ENCODE data around the gene MYOM1.
"Not testable (repeated sequence)": the region's sequence is repeated elsewhere in the genome, so short reads cannot be mapped to it uniquely, and the experiment has no call there.

The MYOM1 gene

DNA sequence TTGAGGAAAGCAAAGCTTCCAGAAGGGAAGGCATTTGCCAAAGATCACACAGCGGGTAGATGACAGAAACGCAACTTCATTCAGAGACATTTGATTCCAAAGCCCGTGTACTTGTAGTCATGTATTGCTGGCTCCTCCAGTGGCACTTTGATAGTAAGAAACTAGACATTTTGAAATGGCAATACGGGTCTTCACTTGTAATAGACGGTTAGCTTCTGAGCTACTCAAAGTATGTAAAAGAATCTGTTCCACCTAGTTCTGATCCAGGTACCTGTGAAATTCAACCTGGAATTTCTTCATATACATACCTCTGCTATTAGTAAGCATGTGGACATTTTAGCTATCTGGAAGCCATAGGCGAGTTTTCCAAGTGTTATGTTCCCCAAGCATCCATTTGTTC, 1.7 kb upstream of the MYOM1 start:
- no peak overlapping the region for H3K4me3 ChIP-seq (ENCODE audit: low read depth, low read length)

DNA sequence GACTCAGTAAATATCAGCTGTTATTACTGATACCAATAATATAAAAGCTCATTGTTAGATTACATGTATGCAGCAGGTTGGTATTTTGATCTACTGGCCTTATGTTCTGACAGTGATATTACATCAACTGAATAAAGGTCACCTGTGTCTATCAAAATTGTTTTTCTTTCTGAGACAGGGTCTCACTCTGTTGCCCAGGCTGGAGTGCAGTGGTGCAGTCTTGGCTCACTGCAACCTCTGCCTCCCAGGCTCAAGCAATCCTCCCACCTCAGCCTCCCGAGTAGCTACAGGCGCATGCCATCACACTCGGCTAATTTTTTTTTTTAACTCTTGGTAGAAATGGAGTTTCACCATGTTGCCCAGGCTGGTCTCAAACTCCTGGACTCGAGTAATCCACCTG, 1.1 kb upstream of the MYOM1 start:
- H3K4me3 ChIP-seq (ENCODE audit: low read depth, low read length), result not testable (repeated sequence)

DNA sequence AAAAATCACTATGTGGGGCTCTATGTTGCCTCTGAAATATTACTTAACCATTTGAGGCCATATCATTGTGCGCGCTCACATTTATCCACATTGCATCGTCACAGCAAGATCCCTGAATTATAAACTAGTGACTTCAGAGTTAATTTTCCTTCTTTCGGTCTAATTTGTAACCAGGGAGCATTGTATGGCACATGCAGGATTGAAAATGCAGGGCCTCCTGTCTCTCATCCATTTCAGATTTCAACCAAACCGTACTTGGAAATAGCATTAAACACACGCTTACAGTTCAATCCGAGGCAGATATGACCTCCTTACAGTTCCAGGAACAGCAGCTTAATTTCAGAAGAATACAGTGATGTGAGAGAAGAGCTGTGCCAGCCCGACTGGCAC, 532 bp downstream of the MYOM1 start:
- no peak overlapping the region for H3K4me3 ChIP-seq (ENCODE audit: low read depth, low read length)

- H3K4me3 ChIP-seq (ENCODE audit: low read depth, low read length), result no peak overlapping the region
Measured at GRCh38 chr18:3218819-3219218, 949 bp downstream of the MYOM1 start.

DNA sequence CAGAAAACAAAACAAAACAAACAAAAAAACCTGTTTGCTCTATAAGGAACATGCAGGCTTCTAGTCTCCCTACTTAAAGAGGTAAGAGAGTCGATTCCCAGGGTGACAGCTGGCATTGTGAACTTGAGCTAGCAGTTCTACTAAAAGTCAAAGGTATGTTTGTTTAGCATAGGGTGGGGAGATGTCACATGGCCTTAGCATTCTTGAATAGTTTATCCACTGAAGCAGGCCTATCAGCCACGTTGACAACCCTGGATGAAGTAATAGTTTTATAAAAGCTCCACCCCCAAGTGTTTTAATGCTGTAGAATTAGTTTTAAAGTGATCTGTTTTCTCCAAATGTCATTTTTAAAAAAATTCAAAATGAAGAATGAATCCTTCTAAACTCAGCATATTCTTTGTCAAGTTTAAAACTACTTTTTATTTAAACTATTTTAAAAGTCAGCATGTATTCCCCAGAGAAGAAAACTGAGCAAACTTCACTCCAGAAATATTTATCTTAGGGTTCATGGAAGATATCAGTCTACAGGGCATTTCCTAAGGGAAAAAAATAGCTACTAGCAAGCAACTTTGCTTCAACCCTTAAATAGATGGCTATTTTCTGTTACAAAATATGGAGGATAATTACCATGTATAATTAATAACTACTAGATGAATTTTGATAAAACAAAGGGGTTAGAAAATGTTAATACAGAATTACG, 1.7 kb downstream of the MYOM1 start:
- no peak overlapping the region for H3K4me3 ChIP-seq (ENCODE audit: low read depth, low read length)

DNA sequence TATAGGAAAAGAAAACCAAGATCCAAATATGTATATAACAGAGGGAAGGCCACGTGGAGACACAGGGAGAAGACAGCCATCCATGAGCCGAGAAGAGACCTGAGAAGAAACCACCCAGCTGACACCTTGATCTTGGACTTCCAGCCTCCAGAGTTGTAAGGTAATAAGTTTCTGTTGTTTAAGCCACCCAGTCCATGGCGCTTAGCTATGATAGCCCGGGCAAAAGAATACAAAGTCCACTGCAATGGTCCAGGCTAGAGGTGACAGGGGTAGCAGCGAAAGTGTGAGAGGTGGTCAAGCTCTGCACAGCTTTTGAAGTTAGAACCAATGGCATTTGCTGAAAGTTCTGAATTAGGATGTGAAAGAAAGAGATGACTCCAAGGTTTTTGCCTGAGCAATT, 2.8 kb downstream of the MYOM1 start:
- H3K4me3 ChIP-seq (ENCODE audit: low read depth, low read length), result no peak overlapping the region

GRCh38 chr18:3214855-3215637, 4.7 kb downstream of the MYOM1 start:
- no peak overlapping the region for H3K4me3 ChIP-seq (ENCODE audit: low read depth, low read length)

DNA sequence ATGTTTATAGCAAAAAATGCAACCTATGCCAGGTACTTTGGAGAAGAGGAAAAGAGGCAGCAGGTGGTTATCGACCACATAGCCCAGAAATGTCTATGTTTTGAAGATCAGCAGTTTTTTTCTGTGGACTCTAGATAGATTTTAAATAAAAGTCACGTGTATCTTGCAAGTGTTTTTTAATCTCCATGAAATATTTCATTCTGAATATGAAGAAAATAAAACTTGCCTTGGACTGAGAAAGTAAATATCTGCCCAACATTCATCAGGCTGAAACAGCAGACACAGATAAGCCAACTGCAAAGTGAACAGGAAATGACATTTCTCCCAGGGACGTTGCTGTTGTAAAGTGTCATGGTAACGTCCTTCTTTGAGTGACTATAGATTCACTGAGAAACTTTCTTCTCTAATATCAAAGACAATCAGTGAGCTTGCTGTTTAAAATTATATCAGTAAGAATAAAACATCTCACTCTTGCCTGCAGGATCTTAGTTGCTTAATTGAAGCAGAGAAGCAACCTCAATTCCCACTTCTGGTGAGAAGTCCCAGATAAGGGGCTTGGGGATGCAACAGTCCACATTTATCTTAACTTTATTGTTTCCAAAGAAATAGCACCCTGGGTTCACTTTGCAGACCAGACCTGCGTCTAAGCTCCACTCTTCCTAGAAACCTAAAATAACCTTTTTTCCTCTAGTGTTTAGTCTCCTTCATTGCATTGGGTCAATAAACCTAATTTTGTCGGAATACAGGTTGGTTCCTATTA, 6.3 kb downstream of the MYOM1 start:
- H3K4me3 ChIP-seq (ENCODE audit: low read depth, low read length), result no peak overlapping the region

- H3K4me3 ChIP-seq (ENCODE audit: low read depth, low read length), result no peak overlapping the region
Measured at GRCh38 chr18:3212657-3213056, 7.1 kb downstream of the MYOM1 start.

- no peak overlapping the region for H3K4me3 ChIP-seq (ENCODE audit: low read depth, low read length)
Measured at GRCh38 chr18:3211236-3211992, 8.4 kb downstream of the MYOM1 start.

DNA sequence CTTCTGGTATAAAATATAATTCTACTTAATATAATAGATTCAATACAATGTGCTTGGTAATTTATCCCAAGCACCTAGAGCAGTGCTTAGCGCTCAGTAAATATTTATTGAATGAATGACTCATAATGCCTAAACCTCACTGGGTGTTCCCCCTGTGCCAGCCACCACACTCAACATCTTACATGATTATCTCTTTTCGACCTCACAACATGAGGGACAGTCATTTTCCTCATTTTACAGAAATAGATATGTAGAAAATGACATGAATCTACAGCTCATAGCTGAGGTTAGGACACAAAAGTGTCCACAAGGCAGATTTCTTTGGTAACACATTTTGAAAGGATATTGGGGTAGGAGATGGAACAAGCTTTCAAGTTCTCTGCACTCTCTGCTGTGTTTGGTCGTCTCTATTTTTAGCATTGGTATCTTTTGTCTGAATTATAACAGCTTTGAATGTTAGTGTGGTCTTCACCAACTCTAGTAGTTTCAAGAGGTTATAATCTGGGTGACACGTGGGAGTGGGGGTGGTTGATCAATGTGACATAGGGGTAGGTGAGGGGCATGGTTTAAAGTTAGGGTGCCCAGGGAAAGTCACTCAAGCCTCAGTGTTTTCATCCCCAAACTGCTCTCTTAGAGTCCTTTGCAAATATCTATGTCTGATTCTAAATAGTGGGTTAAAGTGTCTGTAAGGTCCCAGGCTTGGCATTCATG, 9.8 kb downstream of the MYOM1 start:
- H3K4me3 ChIP-seq (ENCODE audit: low read depth, low read length), result no peak overlapping the region

DNA sequence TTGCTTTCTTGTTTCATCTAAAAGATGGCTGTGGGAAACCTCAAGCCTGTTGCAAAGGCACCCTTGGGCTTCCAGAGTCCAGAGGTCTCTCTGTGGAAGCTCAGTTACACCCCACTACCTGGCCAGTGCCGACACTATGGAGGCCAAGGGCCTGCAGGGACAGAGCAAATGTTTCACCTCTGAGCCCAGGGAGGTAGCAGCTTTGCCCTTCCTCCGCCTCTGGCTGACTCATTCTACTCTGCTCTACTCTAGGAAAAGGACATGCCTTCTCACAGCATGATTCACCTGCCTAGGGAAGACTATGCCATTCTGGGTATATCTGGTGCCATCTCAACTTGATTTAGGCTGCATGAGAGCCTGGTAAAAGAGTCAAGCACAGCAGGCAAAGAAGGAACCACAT, 12.2 kb downstream of the MYOM1 start:
- H3K4me3 ChIP-seq (ENCODE audit: low read depth, low read length), result no peak overlapping the region

DNA sequence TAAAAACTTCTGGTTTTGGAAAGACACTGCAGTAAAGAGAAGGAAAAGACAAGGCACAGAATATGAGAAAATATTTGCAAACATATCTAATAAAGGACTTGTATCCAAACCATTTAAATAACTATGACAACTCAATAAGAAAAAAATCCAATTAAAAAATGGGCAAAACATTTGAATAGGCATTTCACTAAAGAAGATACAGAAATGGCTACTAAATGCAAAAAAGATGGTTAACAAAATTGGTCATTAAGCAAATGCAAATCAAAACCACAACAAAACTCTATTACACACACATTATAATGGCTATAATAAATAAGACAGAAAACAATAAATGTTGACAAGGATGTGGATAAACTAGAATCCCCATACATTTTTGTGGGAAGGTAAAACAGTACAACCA, 14.5 kb downstream of the MYOM1 start:
- no peak overlapping the region for H3K4me3 ChIP-seq (ENCODE audit: low read depth, low read length)

DNA sequence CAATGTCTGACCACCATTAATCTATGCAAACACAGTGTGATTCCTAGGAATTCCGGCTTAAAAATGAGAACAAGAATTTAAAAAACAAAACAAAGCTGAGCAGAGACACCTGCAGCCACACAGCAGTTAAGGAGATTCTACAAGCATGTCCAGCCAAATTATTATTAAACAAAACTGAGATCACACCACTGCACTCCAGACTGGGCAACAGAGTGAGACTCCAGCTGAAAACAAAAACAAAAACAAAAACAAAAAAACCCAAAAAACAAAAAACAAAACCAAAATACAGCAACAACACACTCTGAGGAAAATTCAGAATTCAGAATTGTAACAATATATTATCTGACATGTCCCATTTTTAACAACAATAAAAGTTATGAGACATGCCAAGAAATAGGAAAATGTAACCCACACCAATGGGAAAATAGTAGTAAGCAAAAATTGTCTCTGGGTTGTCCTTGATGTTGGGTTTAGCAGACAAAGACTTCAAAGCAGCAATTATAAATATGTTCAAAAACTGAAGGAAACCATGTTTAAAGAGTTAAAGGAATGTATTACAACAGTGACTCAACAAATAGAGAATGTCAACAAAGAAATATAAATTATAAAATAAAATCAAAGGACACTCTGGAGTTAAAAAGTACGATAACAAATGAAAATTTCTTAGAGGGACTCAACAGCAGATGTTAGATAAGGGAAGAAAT, 19.7 kb downstream of the MYOM1 start:
- no peak overlapping the region for H3K4me3 ChIP-seq (ENCODE audit: low read depth, low read length)

DNA sequence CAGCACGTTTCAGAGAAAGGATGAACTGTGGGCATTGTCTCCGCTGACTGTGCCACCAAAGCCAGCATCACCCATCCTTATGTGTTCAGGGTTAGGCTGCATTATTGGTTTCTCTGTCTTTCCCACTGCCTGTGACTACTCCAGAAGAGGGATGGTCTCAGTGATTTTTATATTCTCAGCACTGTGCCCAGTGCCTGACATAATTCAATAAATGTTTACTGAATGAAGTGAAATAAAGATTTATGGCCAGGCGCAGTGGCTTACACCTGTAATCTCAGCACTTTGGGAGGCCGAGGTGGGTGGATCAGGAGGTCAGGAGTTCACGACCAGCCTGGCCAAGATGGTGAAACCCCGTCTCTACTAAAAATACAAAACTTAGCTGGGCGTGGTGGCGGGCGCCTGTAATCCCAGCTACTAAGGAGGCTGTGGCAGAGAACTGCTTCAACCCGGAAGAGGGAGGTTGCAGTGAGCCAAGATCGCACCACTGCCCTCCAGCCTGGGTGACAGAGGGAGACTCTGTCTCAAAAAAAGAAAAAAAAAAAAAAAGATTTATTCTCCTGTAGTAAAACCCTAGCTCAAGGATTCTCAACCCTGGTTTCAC, 21.4 kb downstream of the MYOM1 start:
- H3K4me3 ChIP-seq (ENCODE audit: low read depth, low read length), result not testable (repeated sequence)

DNA sequence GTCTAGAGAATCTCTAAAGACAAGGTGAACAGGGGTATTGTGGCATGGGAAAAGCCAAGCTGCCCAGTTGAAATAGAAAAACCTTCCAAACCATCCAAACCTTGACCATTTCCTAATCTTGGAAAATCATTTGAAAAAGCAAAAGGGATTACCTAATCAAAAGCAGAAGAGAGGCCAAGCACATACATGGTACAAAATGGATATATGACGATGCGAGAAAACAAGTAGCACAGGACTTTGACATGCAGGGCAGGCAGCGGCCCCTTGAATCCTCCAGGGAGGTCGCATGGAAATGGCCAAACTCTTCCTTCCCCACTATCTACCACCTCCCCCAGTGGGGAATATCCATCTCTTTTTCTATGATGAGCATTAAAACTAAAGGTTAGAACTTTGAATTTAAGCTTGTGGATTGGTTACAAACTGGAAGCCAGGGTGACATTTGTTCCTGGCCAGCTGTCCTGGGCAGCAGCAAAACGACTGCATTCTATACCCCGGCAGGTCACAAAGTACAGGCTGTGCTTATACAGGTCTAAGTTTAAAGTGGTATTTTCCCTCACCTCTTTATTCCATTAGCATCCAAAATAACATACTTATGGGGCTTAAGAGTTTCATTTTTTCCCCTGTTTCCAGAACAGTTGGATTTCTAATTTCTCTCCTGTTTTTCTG, 24.7 kb downstream of the MYOM1 start:
- no peak overlapping the region for H3K4me3 ChIP-seq (ENCODE audit: low read depth, low read length)

DNA sequence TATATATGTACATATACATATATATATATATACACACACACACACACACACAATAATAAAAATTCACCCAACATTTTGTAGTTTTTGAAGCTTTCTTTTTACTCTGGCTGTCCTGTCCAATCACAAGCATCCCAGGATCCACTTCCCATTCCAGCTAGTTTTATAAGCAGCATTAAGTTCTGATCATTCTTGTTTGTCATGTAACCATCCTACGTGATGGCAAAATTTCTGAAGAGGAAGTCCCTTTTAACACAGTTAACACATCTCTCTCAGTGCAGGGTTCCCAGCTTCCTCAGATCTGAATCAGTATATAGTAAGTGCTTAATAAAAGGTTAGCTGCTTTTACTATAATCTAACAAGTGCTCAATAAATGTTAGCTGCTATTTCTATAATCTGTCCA, 26.4 kb downstream of the MYOM1 start:
- no peak overlapping the region for H3K4me3 ChIP-seq (ENCODE audit: low read depth, low read length)

- H3K4me3 ChIP-seq (ENCODE audit: low read depth, low read length), result no peak overlapping the region
Measured at GRCh38 chr18:3192752-3193151, 27.0 kb downstream of the MYOM1 start.

GRCh38 chr18:3192286-3192685, 27.5 kb downstream of the MYOM1 start:
- H3K4me3 ChIP-seq (ENCODE audit: low read depth, low read length), result no peak overlapping the region

Data from iPS-11a (cell line).